ENCODE results near the gene KCTD2. TPM values are rescaled to one million over a fixed set of nuclear protein-coding genes. Genes with fewer than 3 reads are reported as not detected.

Gene KCTD2
- total and polyA plus RNA-seq, 2 of the 13 experiments (the other 11 are each of a cell fraction or from before 2014, with no cell fraction given): 28.3 to 32.6 TPM

GRCh38 chr17:75084039-75084660, 37.1 kb downstream of the KCTD2 start (continued):
- TF ChIP-seq THAP9 (CRISPR knock-in tag; IDR thresholded peaks at IDR 0.05; ENCODE audit: borderline replicate concordance) (0 out of 2 replicates have a peak, but pooled peaks have one; percentile 42), ZFP1 (CRISPR knock-in tag; IDR thresholded peaks at IDR 0.05) (peak; percentile 52; the same call in 1 of the 2 replicates), ZNF674 (CRISPR knock-in tag; IDR thresholded peaks at IDR 0.05; ENCODE audit: low read depth) (no peak), ZNF292 (CRISPR knock-in tag; IDR thresholded peaks at IDR 0.05; ENCODE audit: borderline replicate concordance, low read depth) (peak; percentile 91), ZNF10 (CRISPR knock-in tag; IDR thresholded peaks at IDR 0.05; ENCODE audit: borderline replicate concordance, low read depth) (no peak), BRD4 (CRISPR knock-in tag; IDR thresholded peaks at IDR 0.05) (0 out of 2 replicates have a peak, but pooled peaks have one; percentile 22), MAX (IDR thresholded peaks at IDR 0.05) (peak; percentile 34; the same call in 1 of the 2 replicates), ZNF24 (IDR thresholded peaks at IDR 0.05) (no peak), ZNF432 (CRISPR knock-in tag; IDR thresholded peaks at IDR 0.05; ENCODE audit: borderline replicate concordance) (no peak), POGZ (CRISPR knock-in tag; IDR thresholded peaks at IDR 0.05) (no peak; the same call in 1 of the 2 replicates), IKZF1 (IDR thresholded peaks at IDR 0.05) (no peak), ZXDC (CRISPR knock-in tag; IDR thresholded peaks at IDR 0.05) (no peak), MED1 (CRISPR knock-in tag; IDR thresholded peaks at IDR 0.05) (peak; percentile 96), ZNF12 (CRISPR knock-in tag; IDR thresholded peaks at IDR 0.05) (no peak), ZNF784 (CRISPR knock-in tag; IDR thresholded peaks at IDR 0.05; ENCODE audit: borderline replicate concordance) (peak; percentile 73; the same call in 1 of the 2 replicates), MTF2 (CRISPR knock-in tag; IDR thresholded peaks at IDR 0.05; ENCODE audit: borderline replicate concordance) (0 out of 2 replicates have a peak, but pooled peaks have one; percentile 33), TARDBP (CRISPR knock-in tag; IDR thresholded peaks at IDR 0.05) (peak; percentile 96), PCBP1 (IDR thresholded peaks at IDR 0.05; ENCODE audit: borderline replicate concordance, low read depth, low read length) (no peak), NFRKB (IDR thresholded peaks at IDR 0.05) (no peak), SMARCE1 (IDR thresholded peaks at IDR 0.05; ENCODE audit: borderline replicate concordance) (no peak), HMG20A (CRISPR knock-in tag; IDR thresholded peaks at IDR 0.05; ENCODE audit: borderline replicate concordance) (peak; percentile 96), PRMT3 (CRISPR knock-in tag; IDR thresholded peaks at IDR 0.05; ENCODE audit: borderline replicate concordance, low read depth) (no peak)

Measured in HepG2 (cell line).